Measurements from ENCODE around the gene MMUT.

DNA sequence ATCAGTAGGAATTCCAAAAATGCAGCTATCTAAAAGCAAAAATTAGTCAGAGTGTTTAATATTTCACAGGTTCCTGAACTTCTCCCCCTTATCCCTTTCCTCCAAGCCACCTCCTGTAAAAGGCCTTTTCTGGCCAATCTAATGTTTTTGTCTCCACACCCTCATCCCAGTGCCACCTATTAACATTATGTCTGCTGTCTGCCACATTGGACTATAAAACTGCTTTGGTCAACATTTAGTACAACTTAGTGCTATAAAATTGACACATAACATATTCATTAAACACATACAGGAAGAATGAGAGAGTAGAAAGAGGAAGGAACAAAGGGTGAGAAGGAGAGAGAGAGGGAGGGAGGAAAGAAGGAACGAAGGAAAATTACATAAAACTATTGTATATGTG lies 47.7 kb downstream of the MMUT start:
- TF ChIP-seq, protein P1, sequence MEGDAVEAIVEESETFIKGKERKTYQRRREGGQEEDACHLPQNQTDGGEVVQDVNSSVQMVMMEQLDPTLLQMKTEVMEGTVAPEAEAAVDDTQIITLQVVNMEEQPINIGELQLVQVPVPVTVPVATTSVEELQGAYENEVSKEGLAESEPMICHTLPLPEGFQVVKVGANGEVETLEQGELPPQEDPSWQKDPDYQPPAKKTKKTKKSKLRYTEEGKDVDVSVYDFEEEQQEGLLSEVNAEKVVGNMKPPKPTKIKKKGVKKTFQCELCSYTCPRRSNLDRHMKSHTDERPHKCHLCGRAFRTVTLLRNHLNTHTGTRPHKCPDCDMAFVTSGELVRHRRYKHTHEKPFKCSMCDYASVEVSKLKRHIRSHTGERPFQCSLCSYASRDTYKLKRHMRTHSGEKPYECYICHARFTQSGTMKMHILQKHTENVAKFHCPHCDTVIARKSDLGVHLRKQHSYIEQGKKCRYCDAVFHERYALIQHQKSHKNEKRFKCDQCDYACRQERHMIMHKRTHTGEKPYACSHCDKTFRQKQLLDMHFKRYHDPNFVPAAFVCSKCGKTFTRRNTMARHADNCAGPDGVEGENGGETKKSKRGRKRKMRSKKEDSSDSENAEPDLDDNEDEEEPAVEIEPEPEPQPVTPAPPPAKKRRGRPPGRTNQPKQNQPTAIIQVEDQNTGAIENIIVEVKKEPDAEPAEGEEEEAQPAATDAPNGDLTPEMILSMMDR (conservative IDR thresholded peaks at IDR 0.05; ENCODE audit: low read length): no peak
- no peak for TF ChIP-seq EZH2phosphoT487 (IDR thresholded peaks at IDR 0.05; ENCODE audit: borderline replicate concordance, low read depth, low read length)
